ENCODE data around the gene RIF1.

Gene RIF1

DNA sequence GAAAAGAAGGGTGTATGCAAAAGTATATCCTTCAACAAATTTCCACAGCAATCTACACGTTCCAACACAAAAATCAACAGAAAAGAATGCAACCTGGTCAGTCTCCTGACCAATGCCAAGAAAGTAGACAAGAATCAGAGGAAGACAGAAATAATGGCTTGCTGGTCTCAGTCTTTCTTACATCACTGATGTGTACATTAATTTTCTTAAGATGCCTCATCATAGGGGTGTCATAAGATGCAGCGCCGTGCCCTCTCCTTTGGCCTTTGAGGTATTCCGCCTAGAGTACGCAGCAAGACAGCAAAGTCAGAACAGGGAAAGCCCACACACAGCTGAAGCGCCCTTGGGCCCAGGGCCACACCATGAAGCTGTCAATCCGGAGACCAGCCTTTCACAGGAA lies 112.9 kb downstream of the RIF1 start:
- DNase-seq: no peak

DNA sequence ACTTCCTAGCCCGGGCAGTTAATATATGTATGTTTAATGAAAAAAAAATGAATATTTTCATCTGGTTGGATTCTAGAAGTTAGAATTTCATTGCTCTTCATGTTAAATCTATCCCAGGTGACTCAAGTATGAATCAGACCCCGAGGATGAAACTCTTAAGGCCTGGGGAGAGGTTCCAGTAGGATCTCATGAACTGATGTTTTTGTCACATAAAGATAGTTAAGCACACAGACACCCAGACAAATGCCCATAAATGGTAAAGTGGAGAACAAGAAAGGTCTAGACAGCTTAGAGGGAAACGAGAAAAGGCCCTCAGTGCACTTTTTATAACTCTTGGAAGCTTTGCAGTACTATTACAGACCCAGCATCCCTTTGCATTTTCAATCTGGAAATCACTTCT lies 114.1 kb downstream of the RIF1 start:
- DNase-seq: no peak

GRCh38 chr2:151525821-151526373 lies 116.2 kb downstream of the RIF1 start:
- no peak for DNase-seq

DNA sequence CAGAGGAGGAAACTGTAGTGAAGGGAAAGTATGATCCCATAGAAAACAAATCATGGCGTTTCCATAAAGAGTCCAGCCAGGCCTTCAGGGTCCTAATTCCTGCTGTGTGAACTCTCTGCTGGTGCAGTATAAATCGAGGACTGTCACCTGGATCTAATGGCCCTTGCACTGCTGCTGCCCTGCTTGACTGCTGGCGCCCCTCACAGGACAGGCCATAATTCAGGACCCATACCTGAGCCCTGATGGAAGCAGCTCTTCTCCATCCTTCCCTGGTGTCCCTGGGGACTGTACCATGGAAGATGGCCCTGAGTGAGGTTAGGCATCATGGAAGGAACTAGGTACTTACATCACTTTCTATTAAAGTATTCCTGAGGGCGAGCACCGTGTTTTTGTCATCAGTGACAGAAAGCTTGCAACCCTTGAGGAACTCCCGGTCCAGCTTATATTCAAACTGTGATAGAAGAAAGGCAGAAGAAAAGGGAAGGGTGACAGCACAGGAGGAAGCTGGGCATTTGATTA lies 116.9 kb downstream of the RIF1 start:
- DNase-seq: no peak

All from activated CD4-positive, CD25-positive, alpha-beta regulatory T cell treated with anti-CD3 and anti-CD28 coated beads, Interleukin-2, amount 50 U/mL, for 72 hours (primary cell).